BJ (cell line): ENCODE measurements around the gene MZB1. TPM values are rescaled to one million over a fixed set of nuclear protein-coding genes. Genes with fewer than 3 reads are reported as not detected.

Experiments used
- CTCF ChIA-PET: fragments of 350-600 bp; formaldehyde crosslinking; extraction: SDS; loops from one replicate; lab custom pipeline; 2021; ENCODE audit warnings: antibody characterized with exemption, inconsistent platforms; lab: Yijun Ruan, JAX
- POLR2A ChIA-PET: fragments of 300-600 bp; sonication (Branson Sonifier 250); formaldehyde crosslinking; extraction: SDS; loops from one replicate; lab custom pipeline; 2021; ENCODE audit warnings: antibody characterized with exemption; lab: Charles Lee
- DNase-seq: peaks from one replicate; pipeline ENCODE4 v3.0.0-alpha.2; 2011; ENCODE audit warnings: low read depth
- H3K27me3 ChIP-seq: 2 replicates; pipeline ENCODE4 v1.6.0; 2011; ENCODE audit warnings: low read length; ENCODE audit not compliant: control insufficient read depth, insufficient read depth
- H3K36me3 ChIP-seq: 2 replicates; pipeline ENCODE4 v1.5.1; 2011; ENCODE audit warnings: low read length; ENCODE audit not compliant: control insufficient read depth, insufficient read depth
- H3K4me3 ChIP-seq: 2 replicates; pipeline ENCODE4 v1.5.1; 2011; ENCODE audit warnings: low read depth, mild to moderate bottlenecking, control low read depth, low read length
- CTCF ChIP-seq: IDR thresholded peaks from 2 replicates; pipeline ENCODE4 v1.5.1; 2011; ENCODE audit warnings: low read depth, mild to moderate bottlenecking, control low read depth, inconsistent platforms, low read length, moderate library complexity; ENCODE audit not compliant: insufficient read depth
- polyA plus RNA-seq: library from polyadenylated mRNA; depleted of rRNA; stranded (reverse); fragments of >200 nt; gene quantifications from 2 replicates; pipeline ENCODE4 v1.2.3, GENCODE V29; 2011

MZB1 gene
- polyA plus RNA-seq, 1 experiment: not detected

GRCh38 chr5:139419226-139420192, 29.8 kb upstream of the MZB1 start:
- TF ChIP-seq CTCF: no peak
- Histone ChIP-seq H3K36me3 (peaks cover 6% of the 10 kb centered on the region), H3K27me3 (no peaks in the 10 kb centered on the region), H3K4me3 (no peak overlapping the region)
- no peak for DNase-seq
- ChIA-PET CTCF (interaction anchor here (0.6 to 6.5 kb wide), 8 partner anchors 9 to 356 kb away, joined by 3 to 232 read pairs (median 6); no protein-coding TSS in a partner anchor), POLR2A (no interaction called here)

- CTCF ChIA-PET: interaction anchor here (0.5 to 6.5 kb wide), 7 partner anchors 10 to 347 kb away, joined by 3 to 232 read pairs (median 4); no protein-coding TSS in a partner anchor
- no peaks in the 10 kb centered on the region for H3K27me3 ChIP-seq
- no peak overlapping the region for H3K4me3 ChIP-seq
- H3K36me3 ChIP-seq: peaks cover 6% of the 10 kb centered on the region
- DNase-seq: no peak
- POLR2A ChIA-PET: no interaction called here
- no peak for TF ChIP-seq CTCF
Measured at GRCh38 chr5:139418793-139419192, 29.1 kb upstream of the MZB1 start.

GRCh38 chr5:139417214-139417613, 27.5 kb upstream of the MZB1 start:
- Histone ChIP-seq H3K36me3 (peaks cover 6% of the 10 kb centered on the region), H3K27me3 (no peaks in the 10 kb centered on the region), H3K4me3 (no peak overlapping the region)
- no peak for DNase-seq
- ChIA-PET CTCF (interaction anchor here (1.6 to 6.5 kb wide), 2 partner anchors 11 to 97 kb away, joined by 3 to 232 read pairs; no protein-coding TSS in a partner anchor), POLR2A (no interaction called here)
- TF ChIP-seq CTCF: no peak

GRCh38 chr5:139416651-139417050, 26.9 kb upstream of the MZB1 start:
- Histone ChIP-seq H3K4me3 (no peak overlapping the region), H3K36me3 (peaks cover 6% of the 10 kb centered on the region), H3K27me3 (no peaks in the 10 kb centered on the region)
- POLR2A ChIA-PET: no interaction called here
- no peak for TF ChIP-seq CTCF
- CTCF ChIA-PET: interaction anchor here (1.3 to 4.0 kb wide), 2 partner anchors 97 to 101 kb away, joined by 5 to 18 read pairs; no protein-coding TSS in a partner anchor
- no peak for DNase-seq

GRCh38 chr5:139415869-139416268, 26.2 kb upstream of the MZB1 start:
- Histone ChIP-seq H3K4me3 (no peak overlapping the region), H3K36me3 (peaks cover 6% of the 10 kb centered on the region), H3K27me3 (no peaks in the 10 kb centered on the region)
- no peak for TF ChIP-seq CTCF
- ChIA-PET POLR2A (no interaction called here), CTCF (interaction anchor here (1.2 to 4.0 kb wide), 3 partner anchors 98 to 103 kb away, joined by 3 to 18 read pairs (median 5); no protein-coding TSS in a partner anchor)
- DNase-seq: no peak
